ENCODE measurements around the gene MC1R. TPM values are rescaled to one million over a fixed set of nuclear protein-coding genes. Genes with fewer than 3 reads are reported as not detected.

The MC1R gene
- total and polyA plus RNA-seq, 2 experiments from 2014 or later, result 0.74 to 4.3 TPM

DNA sequence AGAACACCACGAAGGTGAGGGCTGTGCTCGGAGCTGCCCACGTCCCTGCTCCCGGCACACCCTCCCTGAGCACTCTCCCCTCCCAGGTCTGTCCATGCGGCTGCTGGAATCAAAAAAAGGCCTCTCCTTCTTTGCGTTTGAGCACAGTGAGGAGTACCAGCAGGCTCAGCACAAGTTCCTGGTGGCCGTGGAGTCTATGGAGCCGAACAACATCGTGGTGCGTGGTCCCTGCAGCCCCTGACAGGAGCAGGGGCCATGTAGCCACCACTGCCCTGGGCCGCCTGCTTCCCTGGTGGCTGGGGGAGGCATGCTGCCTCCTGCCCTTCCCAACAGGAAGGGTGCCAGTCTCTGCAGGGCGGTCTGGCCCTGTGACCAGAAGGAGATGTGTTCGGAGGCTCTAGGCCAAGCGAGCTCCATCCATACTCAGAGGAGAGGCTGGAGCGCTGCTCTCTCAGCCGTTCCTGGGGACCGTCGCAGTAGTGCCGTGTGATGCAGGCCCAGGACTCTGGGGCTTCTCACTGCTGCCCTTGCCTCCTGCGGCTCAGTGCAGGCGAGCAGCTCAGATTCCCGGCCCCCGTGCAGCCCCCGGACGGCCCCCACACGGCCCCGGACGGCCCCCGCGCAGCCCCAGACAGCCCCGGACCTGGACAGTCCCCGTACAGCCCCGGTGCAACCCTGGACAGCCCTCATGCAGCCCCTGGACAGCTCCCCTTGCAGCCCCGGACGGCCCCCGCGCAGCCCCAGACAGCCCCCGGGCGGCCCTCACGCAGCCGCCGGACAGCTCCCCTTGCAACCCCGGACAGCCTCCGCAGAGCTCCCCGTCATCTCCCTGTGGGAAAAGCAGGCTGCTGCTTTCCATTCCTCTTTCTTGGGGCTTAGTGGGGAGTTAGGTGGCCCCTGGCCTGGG is 24.8 kb upstream of the MC1R start (continued):
- TF ChIP-seq, protein P1, sequence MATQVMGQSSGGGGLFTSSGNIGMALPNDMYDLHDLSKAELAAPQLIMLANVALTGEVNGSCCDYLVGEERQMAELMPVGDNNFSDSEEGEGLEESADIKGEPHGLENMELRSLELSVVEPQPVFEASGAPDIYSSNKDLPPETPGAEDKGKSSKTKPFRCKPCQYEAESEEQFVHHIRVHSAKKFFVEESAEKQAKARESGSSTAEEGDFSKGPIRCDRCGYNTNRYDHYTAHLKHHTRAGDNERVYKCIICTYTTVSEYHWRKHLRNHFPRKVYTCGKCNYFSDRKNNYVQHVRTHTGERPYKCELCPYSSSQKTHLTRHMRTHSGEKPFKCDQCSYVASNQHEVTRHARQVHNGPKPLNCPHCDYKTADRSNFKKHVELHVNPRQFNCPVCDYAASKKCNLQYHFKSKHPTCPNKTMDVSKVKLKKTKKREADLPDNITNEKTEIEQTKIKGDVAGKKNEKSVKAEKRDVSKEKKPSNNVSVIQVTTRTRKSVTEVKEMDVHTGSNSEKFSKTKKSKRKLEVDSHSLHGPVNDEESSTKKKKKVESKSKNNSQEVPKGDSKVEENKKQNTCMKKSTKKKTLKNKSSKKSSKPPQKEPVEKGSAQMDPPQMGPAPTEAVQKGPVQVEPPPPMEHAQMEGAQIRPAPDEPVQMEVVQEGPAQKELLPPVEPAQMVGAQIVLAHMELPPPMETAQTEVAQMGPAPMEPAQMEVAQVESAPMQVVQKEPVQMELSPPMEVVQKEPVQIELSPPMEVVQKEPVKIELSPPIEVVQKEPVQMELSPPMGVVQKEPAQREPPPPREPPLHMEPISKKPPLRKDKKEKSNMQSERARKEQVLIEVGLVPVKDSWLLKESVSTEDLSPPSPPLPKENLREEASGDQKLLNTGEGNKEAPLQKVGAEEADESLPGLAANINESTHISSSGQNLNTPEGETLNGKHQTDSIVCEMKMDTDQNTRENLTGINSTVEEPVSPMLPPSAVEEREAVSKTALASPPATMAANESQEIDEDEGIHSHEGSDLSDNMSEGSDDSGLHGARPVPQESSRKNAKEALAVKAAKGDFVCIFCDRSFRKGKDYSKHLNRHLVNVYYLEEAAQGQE (IDR thresholded peaks at IDR 0.05; ENCODE audit: unreplicated experiment), result no peak
- no peak for TF ChIP-seq NANOG (IDR thresholded peaks at IDR 0.05; ENCODE audit: borderline replicate concordance)

DNA sequence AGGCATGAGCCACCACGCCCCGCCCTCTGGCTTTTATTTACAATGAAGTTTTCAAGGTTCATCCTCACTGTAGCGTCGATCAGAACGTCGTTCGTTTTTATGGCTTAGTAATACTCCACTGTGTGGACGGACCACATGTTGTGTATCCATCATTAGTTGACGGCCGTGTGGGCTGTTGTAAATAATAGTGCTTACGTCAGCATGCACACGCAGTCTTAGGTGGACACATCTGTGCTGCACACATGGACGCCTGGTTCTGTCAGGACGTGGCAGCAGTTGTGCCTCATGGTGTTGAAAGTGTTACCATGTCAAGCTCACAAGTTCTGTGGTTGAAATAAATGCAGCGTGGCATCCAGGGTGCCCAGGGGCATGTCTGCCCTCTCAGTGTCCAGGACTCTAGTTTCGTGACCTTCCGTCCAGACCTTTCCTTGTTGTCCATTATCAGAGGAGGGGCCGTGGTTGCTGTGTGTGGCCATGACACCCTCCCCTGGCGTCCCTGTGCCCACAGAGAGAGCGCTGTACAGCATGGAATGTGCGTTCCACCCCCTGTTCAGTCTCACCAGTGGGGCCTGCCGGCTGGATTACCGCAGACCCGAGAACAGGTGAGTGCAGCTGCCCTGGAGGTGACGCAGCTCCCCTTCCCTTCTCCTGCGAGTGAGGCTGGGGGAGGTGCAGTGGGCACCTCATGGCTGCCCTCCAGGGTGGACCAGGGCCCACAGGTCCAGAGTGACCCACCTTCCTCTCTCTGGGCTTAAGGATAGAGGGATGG is 23.0 kb upstream of the MC1R start:
- H3F3A ChIP-seq (replicated peaks; ENCODE audit: low read depth), result 0 out of 2 replicates have a peak, but pooled peaks cover 7% of the 10 kb centered on the region
- no peaks in the 10 kb centered on the region for H3K9me3 Mint-ChIP-seq
- H3K36me3 ChIP-seq (ENCODE audit: insufficient read depth), result peaks cover 10% of the 10 kb centered on the region; the same call in 1 of the 2 replicates
- no peak overlapping the region for H3K27ac Mint-ChIP-seq
- no peaks in the 10 kb centered on the region for H3K4me1 ChIP-seq (ENCODE audit: insufficient read depth)
- no peaks in the 10 kb centered on the region for H3K4me1 Mint-ChIP-seq
- no peak overlapping the region for H3K4me3 Mint-ChIP-seq
- no peak for DNase-seq (ENCODE audit: low spot score)
- H3K4me3 ChIP-seq, result no peak overlapping the region
- H4K20me1 ChIP-seq (replicated peaks; ENCODE audit: insufficient read depth), result no peaks in the 10 kb centered on the region; the same call in 1 of the 2 replicates
- no peak overlapping the region for H2AFZ ChIP-seq
- H3K9me2 ChIP-seq (ENCODE audit: insufficient read depth), result no peaks in the 10 kb centered on the region
- H3K36me3 Mint-ChIP-seq (ENCODE audit: low read depth), result peaks cover 52% of the 10 kb centered on the region
- no peaks in the 10 kb centered on the region for H3K27me3 ChIP-seq (ENCODE audit: insufficient read depth)
- H3K4me2 ChIP-seq, result no peak overlapping the region
- H3K27ac ChIP-seq (ENCODE audit: low read depth), result no peak overlapping the region
- no peaks in the 10 kb centered on the region for H3K79me2 ChIP-seq (replicated peaks; ENCODE audit: insufficient read depth)
- H3K27me3 Mint-ChIP-seq (ENCODE audit: insufficient read depth, low read depth, poor library complexity), result peaks cover 6% of the 10 kb centered on the region
- no peak for ATAC-seq
- TF ChIP-seq, protein P2, sequence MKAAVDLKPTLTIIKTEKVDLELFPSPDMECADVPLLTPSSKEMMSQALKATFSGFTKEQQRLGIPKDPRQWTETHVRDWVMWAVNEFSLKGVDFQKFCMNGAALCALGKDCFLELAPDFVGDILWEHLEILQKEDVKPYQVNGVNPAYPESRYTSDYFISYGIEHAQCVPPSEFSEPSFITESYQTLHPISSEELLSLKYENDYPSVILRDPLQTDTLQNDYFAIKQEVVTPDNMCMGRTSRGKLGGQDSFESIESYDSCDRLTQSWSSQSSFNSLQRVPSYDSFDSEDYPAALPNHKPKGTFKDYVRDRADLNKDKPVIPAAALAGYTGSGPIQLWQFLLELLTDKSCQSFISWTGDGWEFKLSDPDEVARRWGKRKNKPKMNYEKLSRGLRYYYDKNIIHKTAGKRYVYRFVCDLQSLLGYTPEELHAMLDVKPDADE (IDR thresholded peaks at IDR 0.05), result no peak
- TF ChIP-seq JUNB (IDR thresholded peaks at IDR 0.05; ENCODE audit: unreplicated experiment) (no peak), CREB1 (CRISPR knock-in tag; IDR thresholded peaks at IDR 0.05; ENCODE audit: low read depth) (no peak), EZH2 (IDR thresholded peaks at IDR 0.05; ENCODE audit: low read depth, unreplicated experiment) (no peak), NANOG (IDR thresholded peaks at IDR 0.05; ENCODE audit: borderline replicate concordance) (no peak), ZNF114 (CRISPR knock-in tag; IDR thresholded peaks at IDR 0.05) (no peak), EZH2phosphoT487 (IDR thresholded peaks at IDR 0.05; ENCODE audit: unreplicated experiment) (no peak), ZNF331 (CRISPR knock-in tag; IDR thresholded peaks at IDR 0.05; ENCODE audit: low read depth) (no peak), POLR2AphosphoS5 (IDR thresholded peaks at IDR 0.05; ENCODE audit: low read depth) (no peak), STAT1 (IDR thresholded peaks at IDR 0.05; ENCODE audit: unreplicated experiment) (no peak)
- TF ChIP-seq, protein P3, sequence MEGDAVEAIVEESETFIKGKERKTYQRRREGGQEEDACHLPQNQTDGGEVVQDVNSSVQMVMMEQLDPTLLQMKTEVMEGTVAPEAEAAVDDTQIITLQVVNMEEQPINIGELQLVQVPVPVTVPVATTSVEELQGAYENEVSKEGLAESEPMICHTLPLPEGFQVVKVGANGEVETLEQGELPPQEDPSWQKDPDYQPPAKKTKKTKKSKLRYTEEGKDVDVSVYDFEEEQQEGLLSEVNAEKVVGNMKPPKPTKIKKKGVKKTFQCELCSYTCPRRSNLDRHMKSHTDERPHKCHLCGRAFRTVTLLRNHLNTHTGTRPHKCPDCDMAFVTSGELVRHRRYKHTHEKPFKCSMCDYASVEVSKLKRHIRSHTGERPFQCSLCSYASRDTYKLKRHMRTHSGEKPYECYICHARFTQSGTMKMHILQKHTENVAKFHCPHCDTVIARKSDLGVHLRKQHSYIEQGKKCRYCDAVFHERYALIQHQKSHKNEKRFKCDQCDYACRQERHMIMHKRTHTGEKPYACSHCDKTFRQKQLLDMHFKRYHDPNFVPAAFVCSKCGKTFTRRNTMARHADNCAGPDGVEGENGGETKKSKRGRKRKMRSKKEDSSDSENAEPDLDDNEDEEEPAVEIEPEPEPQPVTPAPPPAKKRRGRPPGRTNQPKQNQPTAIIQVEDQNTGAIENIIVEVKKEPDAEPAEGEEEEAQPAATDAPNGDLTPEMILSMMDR (conservative IDR thresholded peaks at IDR 0.05; ENCODE audit: low read depth in 2 of 2), result no peak
- TF ChIP-seq, protein P1 (IDR thresholded peaks at IDR 0.05; ENCODE audit: unreplicated experiment), result no peak

Measured in GM23338 (cell line).